ENCODE measurements around the gene GRIN2B.

Gene GRIN2B

GRCh38 chr12:13981296-13981962 is at the start of gene GRIN2B:
TSS of gene GRIN2B (minus strand) at chr12:13981602. CDS start at chr12:13866208, 115,394 bp downstream.
- FAIRE-seq = no peak

GRCh38 chr12:14026537-14026936 is 45.1 kb upstream of the GRIN2B start:
- no peak for FAIRE-seq

GRCh38 chr12:14024591-14024990 is 43.2 kb upstream of the GRIN2B start:
- FAIRE-seq = no peak

GRCh38 chr12:14018080-14018479 is 36.7 kb upstream of the GRIN2B start:
- FAIRE-seq = no peak

- FAIRE-seq = no peak
Observed at GRCh38 chr12:14010989-14011388, 29.6 kb upstream of the GRIN2B start.

GRCh38 chr12:14007639-14008038 is 26.2 kb upstream of the GRIN2B start:
- FAIRE-seq = no peak

- no peak for FAIRE-seq
Observed at GRCh38 chr12:13992585-13992984, 11.2 kb upstream of the GRIN2B start.

- no peak for FAIRE-seq
Observed at GRCh38 chr12:13992106-13992505, 10.7 kb upstream of the GRIN2B start.

- FAIRE-seq = no peak
Observed at GRCh38 chr12:13986031-13986430, 4.6 kb upstream of the GRIN2B start.

GRCh38 chr12:13981990-13982389 is 588 bp upstream of the GRIN2B start:
- no peak for FAIRE-seq

GRCh38 chr12:13980538-13981295 is 685 bp downstream of the GRIN2B start:
- no peak for FAIRE-seq

- FAIRE-seq = no peak
Observed at GRCh38 chr12:13979772-13980378, 1.5 kb downstream of the GRIN2B start.

GRCh38 chr12:13978876-13979275 is 2.5 kb downstream of the GRIN2B start:
- no peak for FAIRE-seq

- no peak for FAIRE-seq
Observed at GRCh38 chr12:13976880-13977279, 4.5 kb downstream of the GRIN2B start.

- no peak for FAIRE-seq
Observed at GRCh38 chr12:13976028-13976584, 5.3 kb downstream of the GRIN2B start.

GRCh38 chr12:13973996-13974395 is 7.4 kb downstream of the GRIN2B start:
- FAIRE-seq = no peak

GRCh38 chr12:13970803-13971202 is 10.6 kb downstream of the GRIN2B start:
- FAIRE-seq = no peak

- no peak for FAIRE-seq
Observed at GRCh38 chr12:13968281-13968680, 13.1 kb downstream of the GRIN2B start.

GRCh38 chr12:13964666-13965065 is 16.7 kb downstream of the GRIN2B start:
- FAIRE-seq = no peak

- FAIRE-seq = no peak
Observed at GRCh38 chr12:13962699-13963098, 18.7 kb downstream of the GRIN2B start.

GRCh38 chr12:13961971-13962370 is 19.4 kb downstream of the GRIN2B start:
- FAIRE-seq = no peak

- no peak for FAIRE-seq
Observed at GRCh38 chr12:13959131-13959723, 22.2 kb downstream of the GRIN2B start.

- FAIRE-seq = no peak
Observed at GRCh38 chr12:13957576-13957975, 23.8 kb downstream of the GRIN2B start.
